Stimulated activated CD8-positive, alpha-beta memory T cell treated with anti-CD3 and anti-CD28 coated beads, Interleukin-12 subunit alpha, Interleukin-12 subunit beta, amount 100 ng/mL, for 1 hour (primary cell): ENCODE results near the gene CHML.
"Not testable (repeated sequence)": the region's sequence is repeated elsewhere in the genome, so short reads cannot be mapped to it uniquely, and the experiment has no call there.

ENCODE experiments used
- DNase-seq: peaks from one replicate; pipeline ENCODE4 v3.0.0-alpha.2; 2020; ENCODE audit warnings: low read depth

CHML gene

DNA sequence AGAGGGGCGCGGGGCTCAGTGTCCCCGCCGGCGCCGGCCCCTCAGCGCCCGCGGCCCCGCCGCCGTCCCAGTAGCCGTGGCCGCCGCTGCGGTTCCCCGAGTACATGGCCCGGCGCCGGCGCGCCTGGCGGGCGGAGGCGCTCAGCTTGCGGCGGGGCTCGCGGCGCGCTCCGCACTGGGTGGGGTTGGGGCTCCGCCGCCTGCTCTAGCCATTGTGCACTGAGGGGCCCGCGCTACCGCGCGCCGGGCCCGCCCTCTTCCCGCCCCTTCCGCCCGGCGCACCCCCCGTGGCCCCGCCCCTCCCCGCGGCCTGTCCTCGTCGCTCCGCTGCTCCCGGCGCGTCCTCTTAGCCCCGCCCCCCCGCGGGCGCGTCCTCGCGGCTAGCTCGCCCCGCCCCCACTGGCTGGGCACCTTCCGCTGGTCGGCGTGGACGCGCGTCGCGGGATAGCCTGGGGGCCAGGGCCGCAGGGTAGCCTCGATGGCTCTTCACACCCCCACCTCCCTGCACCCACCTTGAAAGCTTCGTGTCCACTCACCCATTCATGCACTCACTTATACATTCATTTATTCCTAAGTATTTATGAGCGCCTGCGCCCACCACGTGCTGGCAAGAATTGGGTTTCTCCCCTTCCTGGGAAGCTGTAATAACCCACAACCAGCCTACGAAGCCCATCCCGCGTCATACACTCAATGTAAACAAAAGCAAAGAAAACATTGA is at the start of gene CHML, which contains the start of gene OPN3:
Gene CHML (minus strand): TSS at position 221 of the 718 bp plus-strand sequence. CDS start 4,603 bp downstream, outside the sequence.
Gene OPN3 (minus strand): TSS at position 221 of the 718 bp plus-strand sequence. CDS start 115 bp downstream, at position 106.
- peak; percentile 79 for DNase-seq

DNA sequence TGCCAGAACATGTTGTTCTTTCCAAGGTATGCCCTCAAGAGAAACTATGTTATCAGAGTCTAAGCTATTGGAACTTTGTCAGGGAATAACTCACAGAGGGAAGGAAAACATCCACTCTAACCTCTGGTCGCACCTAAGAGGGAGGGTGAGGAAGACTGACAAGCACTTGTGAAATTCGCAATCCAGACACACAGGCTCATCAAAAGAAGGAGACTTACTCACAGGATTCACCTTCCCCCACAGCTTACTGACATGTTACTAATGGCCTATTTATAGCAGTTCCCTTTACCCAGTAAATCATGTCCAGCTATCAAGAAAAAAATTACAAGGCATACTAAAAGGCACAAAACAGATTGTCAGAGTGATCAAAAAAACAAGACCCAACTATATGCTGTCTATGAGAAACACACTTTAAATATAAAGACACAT is 48.8 kb upstream of the CHML start:
- no peak for DNase-seq

DNA sequence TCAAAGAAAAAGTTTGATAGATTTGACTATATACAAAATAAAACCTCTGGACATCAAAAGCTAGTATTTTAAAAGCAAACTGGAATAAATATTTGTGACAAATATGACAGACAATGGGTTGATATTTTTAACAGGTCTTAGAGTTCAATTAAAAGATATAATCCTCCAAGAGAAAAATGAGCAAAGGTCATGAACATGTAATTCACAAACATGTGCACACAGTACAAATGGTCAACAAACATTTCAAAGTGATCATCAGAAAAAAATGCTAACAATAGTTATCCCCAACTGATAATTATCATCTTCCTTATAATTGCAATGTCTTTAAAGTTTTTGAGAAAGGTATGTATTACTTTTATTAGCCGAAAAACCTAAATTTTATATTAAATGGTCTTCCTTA is 43.9 kb upstream of the CHML start:
- no peak for DNase-seq

DNA sequence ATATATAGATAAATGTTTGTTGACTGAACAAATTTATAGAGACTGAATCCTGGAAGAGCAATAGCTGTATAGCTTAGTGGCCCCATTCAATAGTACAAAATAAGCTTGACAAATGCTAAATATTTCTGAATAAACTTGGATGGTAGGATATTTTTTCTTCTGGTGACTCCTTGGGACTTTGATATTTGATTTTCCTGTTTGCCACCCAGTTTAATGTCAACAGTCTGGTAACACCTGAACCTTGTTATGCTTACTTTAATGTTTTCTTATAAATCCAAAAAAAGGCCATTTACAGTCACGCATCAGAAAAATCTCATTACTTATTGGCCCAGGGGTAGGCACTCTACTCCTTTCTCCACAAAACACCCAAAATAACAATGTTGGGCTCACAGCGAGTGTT is 42.8 kb upstream of the CHML start:
- no peak for DNase-seq

- DNase-seq, result not testable (repeated sequence)
Observed at GRCh38 chr1:241681861-241682448, 41.8 kb upstream of the CHML start.

- no peak for DNase-seq
Observed at GRCh38 chr1:241679961-241680360, 39.8 kb upstream of the CHML start.

GRCh38 chr1:241679404-241679803 is 39.2 kb upstream of the CHML start:
- no peak for DNase-seq

DNA sequence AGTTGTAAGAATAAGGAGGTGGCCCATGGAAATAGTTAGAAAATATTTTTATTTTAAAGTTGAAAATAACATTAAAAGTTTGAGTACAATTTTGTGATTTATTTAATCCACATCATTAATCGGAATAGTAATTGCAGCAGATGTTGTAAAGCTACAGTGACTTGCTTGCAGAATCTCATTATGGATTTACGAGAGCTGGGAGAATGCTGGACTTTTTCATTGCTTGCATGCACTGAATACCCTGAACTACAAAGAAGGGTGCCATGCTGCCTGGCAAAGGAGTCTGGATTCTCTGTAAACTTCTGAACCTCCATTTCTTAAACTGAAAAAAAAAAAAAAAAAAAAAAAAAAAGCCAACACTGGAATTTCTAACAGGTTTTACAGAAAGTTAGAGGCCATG is 38.4 kb upstream of the CHML start:
- DNase-seq, result no peak

GRCh38 chr1:241677201-241677600 is 37.0 kb upstream of the CHML start:
- DNase-seq, result peak; percentile 3

DNA sequence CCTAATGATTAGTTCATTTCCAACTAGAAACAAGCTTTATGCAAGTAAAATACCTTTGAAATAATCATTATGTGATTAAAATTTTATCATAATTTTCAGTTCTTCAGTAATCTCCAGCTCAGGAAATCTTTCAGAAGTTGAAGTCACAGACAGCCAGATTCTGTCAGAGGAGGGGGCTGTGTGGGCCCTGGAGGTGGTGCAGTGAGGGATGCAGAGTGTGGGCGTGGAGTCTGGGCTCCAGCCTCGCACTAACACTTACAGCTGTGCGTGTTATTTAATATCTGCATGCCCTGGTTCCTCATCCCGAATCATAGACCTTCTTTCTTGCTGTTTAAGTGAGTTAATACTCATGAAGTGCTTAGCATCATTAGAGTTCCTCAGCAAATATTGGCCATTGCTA is 35.8 kb upstream of the CHML start:
- DNase-seq, result no peak

- DNase-seq, result no peak
Observed at GRCh38 chr1:241674805-241675384, 34.7 kb upstream of the CHML start.

- no peak for DNase-seq
Observed at GRCh38 chr1:241672301-241672700, 32.1 kb upstream of the CHML start.

DNA sequence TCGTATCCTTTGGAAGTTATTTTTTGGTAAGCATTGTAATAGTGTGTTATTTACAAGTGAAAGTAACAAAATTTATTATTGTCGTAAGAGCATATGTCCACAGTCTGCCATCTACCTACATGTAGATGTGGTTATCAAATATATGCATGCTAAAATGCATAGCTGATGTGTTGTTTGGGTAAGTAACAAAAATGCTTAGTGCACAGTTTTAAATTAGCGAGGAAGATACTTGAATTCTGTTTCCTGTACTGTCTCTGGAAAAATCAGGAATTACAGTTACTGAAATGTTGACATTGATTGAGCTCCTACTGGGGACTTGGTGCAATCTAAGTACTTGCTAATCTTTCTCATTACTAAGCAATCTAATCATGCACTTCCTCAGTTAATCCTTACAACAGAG is 26.2 kb upstream of the CHML start:
- DNase-seq, result no peak

DNA sequence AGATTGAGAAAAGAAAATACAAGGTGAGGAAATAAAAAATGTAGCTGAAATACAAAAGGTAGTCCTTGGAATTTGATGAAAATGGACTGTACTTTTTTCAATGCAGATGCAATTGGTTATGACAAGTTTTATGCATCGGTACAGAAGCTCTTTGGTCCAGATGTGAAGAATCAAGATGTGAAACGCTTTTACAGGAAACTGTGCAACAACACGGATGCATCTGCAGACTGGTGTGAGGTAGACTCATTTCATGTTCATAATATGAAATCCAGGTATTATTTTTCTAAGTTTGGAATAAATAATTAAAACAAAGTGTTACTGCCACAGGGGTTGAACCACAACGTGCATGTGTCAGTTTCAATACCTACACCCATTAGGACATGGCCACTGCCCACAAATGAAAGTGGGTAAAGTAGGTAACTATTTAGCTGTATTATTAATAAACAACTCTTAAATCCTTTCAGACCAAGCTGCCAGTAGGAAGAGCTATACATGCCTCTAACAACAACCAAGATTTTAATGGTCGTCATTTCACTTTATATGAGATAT is 20.3 kb upstream of the CHML start:
- DNase-seq, result no peak

DNA sequence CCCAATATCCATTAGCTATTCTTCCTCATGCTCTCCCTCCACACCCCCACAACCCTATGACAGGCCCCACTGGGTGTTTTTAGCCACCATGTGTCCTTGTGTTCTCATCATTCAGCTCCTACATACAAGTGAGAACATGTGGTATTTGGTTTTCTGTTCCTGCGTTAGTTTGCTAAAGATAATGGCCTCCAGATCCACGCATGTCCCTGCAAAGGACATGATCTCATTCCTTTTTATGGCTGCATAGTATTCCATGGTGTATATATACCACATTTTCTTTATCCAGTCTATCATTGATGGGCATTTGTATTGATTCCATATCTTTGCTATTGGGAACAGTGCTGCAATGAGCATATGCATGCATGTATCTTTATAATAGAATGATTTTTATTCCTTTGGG is 18.8 kb upstream of the CHML start:
- DNase-seq, result not testable (repeated sequence)

DNA sequence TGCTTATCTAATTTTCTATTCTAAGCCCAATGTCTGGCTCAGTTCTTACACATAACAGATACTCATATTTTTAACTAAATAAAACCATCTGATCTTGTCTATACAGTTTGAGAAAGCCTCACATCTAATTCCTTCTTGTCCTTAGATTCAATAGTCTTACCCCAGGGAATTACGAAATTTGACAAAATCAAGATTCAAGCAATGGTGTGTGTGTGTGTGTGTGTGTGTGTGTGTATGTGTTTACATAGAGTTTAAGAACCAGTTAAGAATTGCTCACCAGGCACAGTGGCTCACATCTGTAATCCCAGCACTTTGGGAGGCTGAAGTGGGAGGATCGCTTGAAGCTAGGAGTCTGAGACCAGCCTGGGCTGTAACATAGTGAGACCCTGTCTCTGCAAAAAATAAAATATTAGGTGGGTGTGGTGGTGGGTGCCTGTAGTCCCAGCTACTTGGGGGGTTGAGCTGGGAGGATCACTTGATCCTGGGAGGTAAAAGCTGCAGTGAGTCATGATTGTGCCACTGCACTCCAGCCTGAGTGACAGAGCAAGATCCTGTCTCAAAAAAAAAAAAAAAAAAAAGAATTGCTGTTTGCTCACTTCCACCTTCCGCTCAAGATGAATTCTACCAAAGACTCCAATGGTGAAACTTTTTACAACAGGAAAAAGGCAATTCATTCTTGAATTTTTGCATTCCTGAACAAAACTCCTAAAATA is 18.1 kb upstream of the CHML start:
- no peak for DNase-seq

DNA sequence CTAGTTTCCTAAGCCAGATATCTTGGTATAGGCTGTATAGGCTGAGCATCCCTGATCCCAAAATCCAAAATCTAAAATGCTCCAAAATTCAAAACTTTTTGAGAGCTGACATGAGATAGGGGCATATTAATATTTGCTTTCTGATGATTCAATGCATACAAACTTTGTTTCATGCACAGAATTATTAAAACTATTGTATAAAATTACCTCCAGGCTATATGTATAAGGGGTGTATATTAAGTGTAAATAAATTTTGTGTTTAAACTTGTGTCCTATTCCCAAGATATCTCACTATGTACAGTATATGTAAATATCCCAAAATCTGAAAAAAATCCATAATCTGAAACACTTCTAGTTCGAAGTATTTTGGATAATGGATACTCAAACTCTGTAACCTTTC is 14.5 kb upstream of the CHML start:
- no peak for DNase-seq

DNA sequence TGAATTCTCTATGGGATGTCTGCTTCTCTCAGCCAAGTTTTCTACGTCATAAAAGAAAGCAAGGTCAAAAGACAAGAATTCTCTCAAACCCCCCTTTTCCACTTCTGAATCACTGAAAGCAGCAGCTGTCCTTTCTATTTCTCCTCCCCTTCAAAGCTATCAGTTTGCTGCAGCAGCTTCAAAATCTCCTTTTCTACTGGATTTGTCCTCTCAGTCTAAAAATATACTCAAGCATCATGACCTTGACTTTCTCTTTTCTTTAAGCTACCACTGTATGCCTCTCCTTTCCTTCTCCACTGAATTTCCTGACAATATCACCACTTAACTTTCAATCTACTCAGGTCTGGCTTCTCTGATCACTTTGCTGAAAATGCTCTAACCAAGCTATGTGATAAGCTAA is 13.8 kb upstream of the CHML start:
- DNase-seq, result no peak

GRCh38 chr1:241652012-241652411 is 11.8 kb upstream of the CHML start, which contains the start of gene WDR64:
Gene WDR64 (plus strand): TSS chr1:241652281. CDS start chr1:241652485, 204 bp downstream.
- DNase-seq, result no peak

- DNase-seq, result no peak
Observed at GRCh38 chr1:241648159-241648558, 8.0 kb upstream of the CHML start.

- no peak for DNase-seq
Observed at GRCh38 chr1:241647658-241648057, 7.5 kb upstream of the CHML start.

DNA sequence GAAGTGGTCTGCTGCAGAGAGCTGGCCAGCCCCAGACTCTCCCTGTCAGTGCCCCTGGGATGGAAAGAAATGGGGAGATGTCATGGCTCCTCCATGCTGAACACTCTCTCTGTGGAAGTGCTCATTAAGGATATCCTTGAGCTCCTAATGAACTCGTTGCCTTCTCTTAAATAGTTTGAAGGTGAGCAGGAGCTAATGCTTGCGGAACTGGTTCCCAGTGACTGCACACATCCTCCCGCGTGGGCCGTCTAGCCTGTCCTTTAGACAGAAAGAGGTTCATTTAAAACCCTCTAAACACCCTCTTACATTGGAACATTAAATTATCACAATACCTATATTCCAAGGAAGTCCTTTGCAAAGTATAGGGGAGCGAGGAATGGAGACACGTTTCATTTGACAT is 6.0 kb upstream of the CHML start:
- no peak for DNase-seq
